ENCODE results near the gene FICD. TPM values are rescaled to one million over a fixed set of nuclear protein-coding genes. Genes with fewer than 3 reads are reported as not detected.

The FICD gene
- total and polyA plus RNA-seq, 9 of the 15 experiments (the other 6 are each of a cell fraction or from before 2014, with no cell fraction given) = 0.88 to 4.5 (median 1.9) TPM

- TF ChIP-seq MAZ (CRISPR knock-in tag; conservative IDR thresholded peaks at IDR 0.05 in 1 of 2, IDR thresholded peaks at IDR 0.05 in 1 of 2) = peak in 1 of 2 experiments; percentile 26; a peak in 1 of 4 replicates
- peak in 1 of 2 experiments; percentile 52; a peak in 1 of 3 replicates for TF ChIP-seq CBX3 (IDR thresholded peaks at IDR 0.05; ENCODE audit: borderline replicate concordance in 1 of 2, low read length in 2 of 2)
- TF ChIP-seq BDP1 (IDR thresholded peaks at IDR 0.05; ENCODE audit: insufficient read depth, insufficient read length) = no peak
- TF ChIP-seq ZNF766 (CRISPR knock-in tag; conservative IDR thresholded peaks at IDR 0.05) = no peak
- TF ChIP-seq MED1 (CRISPR knock-in tag; IDR thresholded peaks at IDR 0.05; ENCODE audit: borderline replicate concordance) = no peak
- TF ChIP-seq, protein P1, sequence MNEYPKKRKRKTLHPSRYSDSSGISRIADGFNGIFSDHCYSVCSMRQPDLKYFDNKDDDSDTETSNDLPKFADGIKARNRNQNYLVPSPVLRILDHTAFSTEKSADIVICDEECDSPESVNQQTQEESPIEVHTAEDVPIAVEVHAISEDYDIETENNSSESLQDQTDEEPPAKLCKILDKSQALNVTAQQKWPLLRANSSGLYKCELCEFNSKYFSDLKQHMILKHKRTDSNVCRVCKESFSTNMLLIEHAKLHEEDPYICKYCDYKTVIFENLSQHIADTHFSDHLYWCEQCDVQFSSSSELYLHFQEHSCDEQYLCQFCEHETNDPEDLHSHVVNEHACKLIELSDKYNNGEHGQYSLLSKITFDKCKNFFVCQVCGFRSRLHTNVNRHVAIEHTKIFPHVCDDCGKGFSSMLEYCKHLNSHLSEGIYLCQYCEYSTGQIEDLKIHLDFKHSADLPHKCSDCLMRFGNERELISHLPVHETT (CRISPR knock-in tag; conservative IDR thresholded peaks at IDR 0.05 in 1 of 2, IDR thresholded peaks at IDR 0.05 in 1 of 2) = peak in 1 of 2 experiments; percentile 44; a peak in 1 of 4 replicates
- no peak for TF ChIP-seq SRSF1 (IDR thresholded peaks at IDR 0.05; ENCODE audit: low read depth, low read length)
- TF ChIP-seq ZZZ3 (IDR thresholded peaks at IDR 0.05) = no peak
- TF ChIP-seq, protein P2, sequence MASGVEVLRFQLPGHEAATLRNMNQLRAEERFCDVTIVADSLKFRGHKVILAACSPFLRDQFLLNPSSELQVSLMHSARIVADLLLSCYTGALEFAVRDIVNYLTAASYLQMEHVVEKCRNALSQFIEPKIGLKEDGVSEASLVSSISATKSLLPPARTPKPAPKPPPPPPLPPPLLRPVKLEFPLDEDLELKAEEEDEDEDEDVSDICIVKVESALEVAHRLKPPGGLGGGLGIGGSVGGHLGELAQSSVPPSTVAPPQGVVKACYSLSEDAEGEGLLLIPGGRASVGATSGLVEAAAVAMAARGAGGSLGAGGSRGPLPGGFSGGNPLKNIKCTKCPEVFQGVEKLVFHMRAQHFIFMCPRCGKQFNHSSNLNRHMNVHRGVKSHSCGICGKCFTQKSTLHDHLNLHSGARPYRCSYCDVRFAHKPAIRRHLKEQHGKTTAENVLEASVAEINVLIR (CRISPR knock-in tag; IDR thresholded peaks at IDR 0.05) = no peak
- no peak for TF ChIP-seq ZBTB17 (CRISPR knock-in tag; IDR thresholded peaks at IDR 0.05)
- TF ChIP-seq ZBTB2 (IDR thresholded peaks at IDR 0.05) = no peak
- no peak for TF ChIP-seq KLF1 (tag; IDR thresholded peaks at IDR 0.05)
- TF ChIP-seq POLR2AphosphoS5 (IDR thresholded peaks at IDR 0.05; ENCODE audit: control insufficient read depth, insufficient read depth, low read depth, low read length) = no peak
- no peak for TF ChIP-seq U2AF2 (optimal IDR thresholded peaks at IDR 0.05; ENCODE audit: low read depth, low read length)
- TF ChIP-seq POLR2G (IDR thresholded peaks at IDR 0.05; ENCODE audit: low read depth, low read length) = 0 out of 2 replicates have a peak, but pooled peaks have one; percentile 17
- no peak for TF ChIP-seq MEF2A (IDR thresholded peaks at IDR 0.05; ENCODE audit: control insufficient read depth, low read depth, low read length)
- TF ChIP-seq GTF2F1 (IDR thresholded peaks at IDR 0.05; ENCODE audit: low read depth, low read length) = no peak
- TF ChIP-seq, protein P3, sequence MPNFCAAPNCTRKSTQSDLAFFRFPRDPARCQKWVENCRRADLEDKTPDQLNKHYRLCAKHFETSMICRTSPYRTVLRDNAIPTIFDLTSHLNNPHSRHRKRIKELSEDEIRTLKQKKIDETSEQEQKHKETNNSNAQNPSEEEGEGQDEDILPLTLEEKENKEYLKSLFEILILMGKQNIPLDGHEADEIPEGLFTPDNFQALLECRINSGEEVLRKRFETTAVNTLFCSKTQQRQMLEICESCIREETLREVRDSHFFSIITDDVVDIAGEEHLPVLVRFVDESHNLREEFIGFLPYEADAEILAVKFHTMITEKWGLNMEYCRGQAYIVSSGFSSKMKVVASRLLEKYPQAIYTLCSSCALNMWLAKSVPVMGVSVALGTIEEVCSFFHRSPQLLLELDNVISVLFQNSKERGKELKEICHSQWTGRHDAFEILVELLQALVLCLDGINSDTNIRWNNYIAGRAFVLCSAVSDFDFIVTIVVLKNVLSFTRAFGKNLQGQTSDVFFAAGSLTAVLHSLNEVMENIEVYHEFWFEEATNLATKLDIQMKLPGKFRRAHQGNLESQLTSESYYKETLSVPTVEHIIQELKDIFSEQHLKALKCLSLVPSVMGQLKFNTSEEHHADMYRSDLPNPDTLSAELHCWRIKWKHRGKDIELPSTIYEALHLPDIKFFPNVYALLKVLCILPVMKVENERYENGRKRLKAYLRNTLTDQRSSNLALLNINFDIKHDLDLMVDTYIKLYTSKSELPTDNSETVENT (CRISPR knock-in tag; IDR thresholded peaks at IDR 0.05) = no peak
- TF ChIP-seq CREB1 (IDR thresholded peaks at IDR 0.05) = no peak; the same call in 1 of the 2 replicates
- TF ChIP-seq CREB1 (CRISPR knock-in tag; IDR thresholded peaks at IDR 0.05) = no peak; the same call in 1 of the 2 replicates
- no peak for TF ChIP-seq RBFOX2 (IDR thresholded peaks at IDR 0.05; ENCODE audit: low read depth, low read length)
Observed at GRCh38 chr12:108477055-108477880, 37.8 kb upstream of the FICD start (continued).

Data from K562 (cell line).